GM12874 (cell line): ENCODE data around the gene PKP1.

Experiments
- CTCF ChIP-seq: IDR thresholded peaks from 2 replicates; pipeline ENCODE4 v1.5.1; 2011; ENCODE audit warnings: low read depth, mild to moderate bottlenecking, control low read depth, low read length, moderate library complexity; ENCODE audit not compliant: insufficient read depth

Gene PKP1

GRCh38 chr1:201269900-201270410 lies 13.4 kb upstream of the PKP1 start:
- TF ChIP-seq CTCF = no peak

GRCh38 chr1:201270616-201271390 lies 12.5 kb upstream of the PKP1 start:
- TF ChIP-seq CTCF = no peak

- TF ChIP-seq CTCF = no peak
Observed at GRCh38 chr1:201272799-201273198, 10.5 kb upstream of the PKP1 start.

- TF ChIP-seq CTCF = no peak
Observed at GRCh38 chr1:201274616-201275252, 8.6 kb upstream of the PKP1 start.

- no peak for TF ChIP-seq CTCF
Observed at GRCh38 chr1:201275253-201275666, 8.0 kb upstream of the PKP1 start.

- no peak for TF ChIP-seq CTCF
Observed at GRCh38 chr1:201276891-201277290, 6.4 kb upstream of the PKP1 start.

GRCh38 chr1:201277441-201277840 lies 5.9 kb upstream of the PKP1 start:
- TF ChIP-seq CTCF = no peak
